Measurements from ENCODE around the gene CD164L2. TPM values are rescaled to one million over a fixed set of nuclear protein-coding genes. Genes with fewer than 3 reads are reported as not detected.

Gene CD164L2
- total and polyA plus RNA-seq, 2 donors from 2014 or later, result 0.63 to 1.1 TPM

GRCh38 chr1:27399251-27400025 lies 16.3 kb upstream of the CD164L2 start:
- intact Hi-C loops (cut with DNase I), result no loop called here
- no peaks in the 10 kb centered on the region for H3K27me3 ChIP-seq (ENCODE audit: control insufficient read depth, insufficient read depth, low read length)
- no peak for TF ChIP-seq CTCF (IDR thresholded peaks at IDR 0.05; ENCODE audit: borderline replicate concordance, extremely low read depth, insufficient read depth)
- no peak overlapping the region for H3K9ac ChIP-seq (ENCODE audit: low read length in 3 of 3)
- no peak overlapping the region for H3K27ac ChIP-seq (ENCODE audit: low read depth in 2 of 2, low read length in 2 of 2)
- peaks cover 6 to 18% (median 12%) of the 10 kb centered on the region in 3 donors for H3K4me1 ChIP-seq (ENCODE audit: control insufficient read depth in 2 of 3, insufficient read depth in 2 of 3, low read depth in 1 of 3, low read length in 3 of 3)
- DNase-seq (peak; percentile 54 to 84 (median 69)), FAIRE-seq (no peak)
- H3K36me3 ChIP-seq (ENCODE audit: control insufficient read depth in 2 of 3, insufficient read depth in 3 of 3, low read length in 3 of 3), result no peaks in the 10 kb centered on the region
- no peaks in the 10 kb centered on the region for H3K9me3 ChIP-seq (ENCODE audit: control insufficient read depth in 2 of 3, insufficient read depth in 1 of 3, low read length in 3 of 3)
- peak overlapping the region in 1 of 3 donors; percentile 11 for H3K4me3 ChIP-seq (ENCODE audit: low read length in 3 of 3)

- H3K9ac ChIP-seq (ENCODE audit: low read length in 3 of 3), result no peak overlapping the region
- no peak for TF ChIP-seq CTCF (IDR thresholded peaks at IDR 0.05; ENCODE audit: borderline replicate concordance, extremely low read depth, insufficient read depth)
- H3K4me3 ChIP-seq (ENCODE audit: low read length in 3 of 3), result no peak overlapping the region
- H3K27me3 ChIP-seq (ENCODE audit: control insufficient read depth, insufficient read depth, low read length), result no peaks in the 10 kb centered on the region
- FAIRE-seq (no peak), DNase-seq (no peak)
- H3K27ac ChIP-seq (ENCODE audit: low read depth in 2 of 2, low read length in 2 of 2), result no peak overlapping the region
- H3K9me3 ChIP-seq (ENCODE audit: control insufficient read depth in 2 of 3, insufficient read depth in 1 of 3, low read length in 3 of 3), result no peaks in the 10 kb centered on the region
- H3K36me3 ChIP-seq (ENCODE audit: control insufficient read depth in 2 of 3, insufficient read depth in 3 of 3, low read length in 3 of 3), result no peaks in the 10 kb centered on the region
- intact Hi-C loops (cut with DNase I), result no loop called here
- peaks cover 6 to 14% (median 9%) of the 10 kb centered on the region in 3 donors for H3K4me1 ChIP-seq (ENCODE audit: control insufficient read depth in 2 of 3, insufficient read depth in 2 of 3, low read depth in 1 of 3, low read length in 3 of 3)
Measured at GRCh38 chr1:27398405-27399149, 15.4 kb upstream of the CD164L2 start.

- intact Hi-C loops (cut with DNase I), result no loop called here
- no peaks in the 10 kb centered on the region for H3K9me3 ChIP-seq (ENCODE audit: control insufficient read depth in 2 of 3, insufficient read depth in 1 of 3, low read length in 3 of 3)
- H3K27ac ChIP-seq (ENCODE audit: low read depth in 2 of 2, low read length in 2 of 2), result no peak overlapping the region
- no peaks in the 10 kb centered on the region for H3K36me3 ChIP-seq (ENCODE audit: control insufficient read depth in 2 of 3, insufficient read depth in 3 of 3, low read length in 3 of 3)
- no peak for FAIRE-seq
- H3K27me3 ChIP-seq (ENCODE audit: control insufficient read depth, insufficient read depth, low read length), result no peaks in the 10 kb centered on the region
- H3K9ac ChIP-seq (ENCODE audit: low read length in 3 of 3), result no peak overlapping the region
- no peak for TF ChIP-seq CTCF (IDR thresholded peaks at IDR 0.05; ENCODE audit: borderline replicate concordance, extremely low read depth, insufficient read depth)
- DNase-seq, result no peak
- H3K4me1 ChIP-seq (ENCODE audit: control insufficient read depth in 2 of 3, insufficient read depth in 2 of 3, low read depth in 1 of 3, low read length in 3 of 3), result peaks cover 4 to 14% (median 6%) of the 10 kb centered on the region in 3 donors
- no peak overlapping the region for H3K4me3 ChIP-seq (ENCODE audit: low read length in 3 of 3)
Measured at GRCh38 chr1:27397749-27398148, 14.6 kb upstream of the CD164L2 start.
